22Rv1 (cell line): Measurements from ENCODE around the gene TMEM208.

Experiments
- H3K27ac ChIP-seq: fragments of 450-650 bp; 2 replicates; pipeline ENCODE4 v1.5.1; 2017
- ZFX ChIP-seq: fragments of 450-650 bp; IDR thresholded peaks from 2 replicates; pipeline ENCODE4 v1.6.1; 2017; ENCODE audit warnings: antibody characterized with exemption, borderline replicate concordance
- TF ChIP-seq, protein P1 (sequence below): fragments of 450-650 bp; IDR thresholded peaks from 2 replicates; pipeline ENCODE4 v1.5.1; 2017; ENCODE audit warnings: mild to moderate bottlenecking

TMEM208 gene

DNA sequence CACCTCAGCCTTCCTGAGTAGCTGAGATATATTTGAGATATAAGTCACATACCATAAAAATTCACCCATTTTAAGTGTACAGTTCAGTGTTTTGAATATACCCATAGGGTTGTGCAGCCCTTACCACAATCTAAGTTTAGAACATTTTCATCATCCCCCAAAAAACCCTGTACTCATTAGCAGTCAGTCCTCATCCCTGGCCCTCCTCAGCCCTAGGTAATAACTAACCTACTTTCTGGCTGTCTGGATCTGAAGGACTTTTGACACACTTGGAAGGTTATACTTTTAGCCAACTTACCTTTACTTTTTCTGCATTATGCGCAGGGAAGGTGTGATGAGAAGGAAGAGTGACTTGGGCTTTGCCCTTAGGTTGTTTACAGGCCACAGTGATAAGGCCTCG lies 48.4 kb downstream of the TMEM208 start:
- no peak for TF ChIP-seq ZFX
- TF ChIP-seq, protein P1, sequence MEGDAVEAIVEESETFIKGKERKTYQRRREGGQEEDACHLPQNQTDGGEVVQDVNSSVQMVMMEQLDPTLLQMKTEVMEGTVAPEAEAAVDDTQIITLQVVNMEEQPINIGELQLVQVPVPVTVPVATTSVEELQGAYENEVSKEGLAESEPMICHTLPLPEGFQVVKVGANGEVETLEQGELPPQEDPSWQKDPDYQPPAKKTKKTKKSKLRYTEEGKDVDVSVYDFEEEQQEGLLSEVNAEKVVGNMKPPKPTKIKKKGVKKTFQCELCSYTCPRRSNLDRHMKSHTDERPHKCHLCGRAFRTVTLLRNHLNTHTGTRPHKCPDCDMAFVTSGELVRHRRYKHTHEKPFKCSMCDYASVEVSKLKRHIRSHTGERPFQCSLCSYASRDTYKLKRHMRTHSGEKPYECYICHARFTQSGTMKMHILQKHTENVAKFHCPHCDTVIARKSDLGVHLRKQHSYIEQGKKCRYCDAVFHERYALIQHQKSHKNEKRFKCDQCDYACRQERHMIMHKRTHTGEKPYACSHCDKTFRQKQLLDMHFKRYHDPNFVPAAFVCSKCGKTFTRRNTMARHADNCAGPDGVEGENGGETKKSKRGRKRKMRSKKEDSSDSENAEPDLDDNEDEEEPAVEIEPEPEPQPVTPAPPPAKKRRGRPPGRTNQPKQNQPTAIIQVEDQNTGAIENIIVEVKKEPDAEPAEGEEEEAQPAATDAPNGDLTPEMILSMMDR = no peak
- peak overlapping the region; percentile 7; the same call in 1 of the 2 replicates for H3K27ac ChIP-seq

DNA sequence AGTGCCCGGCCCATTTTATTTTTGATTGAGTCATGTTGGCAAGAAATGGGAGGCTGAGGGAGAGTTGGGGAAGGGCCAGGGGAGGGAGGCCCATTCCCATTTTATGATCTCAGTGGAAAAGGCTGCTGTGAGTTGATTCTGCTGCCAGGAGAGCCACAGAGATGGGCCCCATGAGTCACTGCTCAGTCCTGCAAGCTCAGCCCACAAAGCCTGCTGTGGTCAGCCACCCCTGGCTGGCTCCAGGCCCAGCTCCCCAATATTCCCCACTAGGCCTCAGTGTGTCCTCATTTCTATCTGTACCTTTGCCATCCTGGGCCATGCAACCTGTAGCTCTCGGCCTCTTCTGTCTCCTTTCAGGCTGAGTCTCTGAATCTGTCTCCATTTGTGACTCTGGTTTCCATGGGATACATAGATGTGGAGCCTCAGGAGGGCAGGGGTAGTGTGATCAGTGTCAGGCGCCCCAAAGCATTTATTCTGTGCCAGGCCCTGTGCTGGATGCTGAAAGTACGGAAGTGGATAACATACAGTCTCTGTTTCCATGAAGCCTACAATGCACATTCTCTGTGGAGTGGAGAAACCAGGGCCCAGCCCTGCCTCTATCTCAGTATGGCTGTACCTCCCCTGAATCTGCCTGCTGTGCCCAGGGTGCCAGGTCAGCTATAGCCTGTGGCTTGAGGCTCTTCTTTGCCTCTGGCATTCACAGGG lies 50.5 kb downstream of the TMEM208 start:
- H3K27ac ChIP-seq = peak overlapping the region; percentile 78; the same call in 1 of the 2 replicates

DNA sequence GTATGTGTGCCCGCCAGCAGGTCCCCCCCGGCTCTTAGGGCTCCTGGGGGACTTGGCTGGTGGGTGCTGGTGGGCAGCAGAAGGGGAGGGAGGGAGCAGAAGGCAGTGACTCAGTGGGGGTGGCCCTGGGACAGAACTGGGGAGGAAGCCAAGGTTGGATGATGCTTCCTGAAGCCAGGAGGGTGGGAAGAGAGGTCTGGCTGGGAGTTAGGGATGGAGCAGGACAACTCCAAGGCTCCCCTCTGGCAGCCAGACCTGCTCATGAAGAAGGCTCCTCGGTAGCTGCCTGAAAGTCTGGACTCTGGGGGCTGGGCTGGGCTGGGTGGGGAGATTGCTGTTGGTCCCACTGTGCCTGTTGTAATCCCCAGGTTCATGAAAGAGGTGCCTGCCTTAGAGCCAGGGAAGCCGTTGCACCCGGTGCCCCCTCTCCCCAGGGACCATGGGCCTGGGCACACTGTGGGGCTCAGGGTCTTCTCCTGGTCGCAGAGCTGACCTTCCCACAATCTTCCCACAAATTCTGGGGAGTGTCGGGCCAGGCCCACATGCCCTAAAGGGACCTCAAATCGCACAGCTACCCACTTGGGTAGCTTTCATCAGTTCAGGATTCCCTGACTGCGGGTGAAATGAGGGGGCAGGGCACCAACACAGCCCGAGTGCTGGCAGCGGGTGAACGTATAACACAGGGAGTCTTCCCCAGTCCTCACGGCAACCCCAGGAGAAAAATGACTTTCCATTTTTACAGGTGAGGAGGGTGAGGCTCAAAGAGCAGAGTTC lies 51.3 kb downstream of the TMEM208 start:
- H3K27ac ChIP-seq = peak overlapping the region; percentile 78
- TF ChIP-seq ZFX = no peak
- TF ChIP-seq, protein P1 = no peak

More for the DNA sequence above, 50.5 kb downstream of the TMEM208 start:
- TF ChIP-seq, protein P1 = no peak
- TF ChIP-seq ZFX = no peak
